AG10803 (cell line): ENCODE measurements around the gene INPP5D.

Source experiments
- DNase-seq: peaks from one replicate; pipeline ENCODE4 v3.0.0; 2010; ENCODE audit warnings: low read depth
- H3K4me3 ChIP-seq: 2 replicates; pipeline ENCODE4 v1.5.1; 2011; ENCODE audit warnings: mild to moderate bottlenecking, low read length, control low read depth
- TF ChIP-seq, protein P1 (sequence below): conservative IDR thresholded peaks from 2 replicates; pipeline ENCODE4 v1.5.1; 2011; ENCODE audit warnings: mild to moderate bottlenecking, low read length, control low read depth, inconsistent platforms

Gene INPP5D

DNA sequence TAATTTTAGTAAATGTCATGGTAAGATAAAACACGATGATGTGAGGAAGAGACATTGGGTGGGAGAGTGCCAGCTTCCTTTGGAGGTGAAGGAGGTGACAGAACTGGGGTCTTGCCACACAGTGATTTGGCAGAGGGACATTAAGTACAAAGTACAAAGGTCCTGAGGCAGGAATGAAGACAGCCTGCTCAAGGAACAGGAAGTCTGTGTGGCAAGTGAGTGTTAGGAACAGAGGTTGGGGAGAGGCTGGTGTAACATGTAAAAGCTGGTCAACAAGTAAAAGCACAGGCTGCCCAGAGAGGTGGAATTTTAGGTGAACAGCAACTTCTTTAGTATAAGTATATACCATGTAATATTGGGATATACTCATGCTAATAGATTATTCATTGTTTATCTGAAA, 73.1 kb downstream of the INPP5D start:
- no peak for DNase-seq
- no peak overlapping the region for H3K4me3 ChIP-seq
- TF ChIP-seq, protein P1, sequence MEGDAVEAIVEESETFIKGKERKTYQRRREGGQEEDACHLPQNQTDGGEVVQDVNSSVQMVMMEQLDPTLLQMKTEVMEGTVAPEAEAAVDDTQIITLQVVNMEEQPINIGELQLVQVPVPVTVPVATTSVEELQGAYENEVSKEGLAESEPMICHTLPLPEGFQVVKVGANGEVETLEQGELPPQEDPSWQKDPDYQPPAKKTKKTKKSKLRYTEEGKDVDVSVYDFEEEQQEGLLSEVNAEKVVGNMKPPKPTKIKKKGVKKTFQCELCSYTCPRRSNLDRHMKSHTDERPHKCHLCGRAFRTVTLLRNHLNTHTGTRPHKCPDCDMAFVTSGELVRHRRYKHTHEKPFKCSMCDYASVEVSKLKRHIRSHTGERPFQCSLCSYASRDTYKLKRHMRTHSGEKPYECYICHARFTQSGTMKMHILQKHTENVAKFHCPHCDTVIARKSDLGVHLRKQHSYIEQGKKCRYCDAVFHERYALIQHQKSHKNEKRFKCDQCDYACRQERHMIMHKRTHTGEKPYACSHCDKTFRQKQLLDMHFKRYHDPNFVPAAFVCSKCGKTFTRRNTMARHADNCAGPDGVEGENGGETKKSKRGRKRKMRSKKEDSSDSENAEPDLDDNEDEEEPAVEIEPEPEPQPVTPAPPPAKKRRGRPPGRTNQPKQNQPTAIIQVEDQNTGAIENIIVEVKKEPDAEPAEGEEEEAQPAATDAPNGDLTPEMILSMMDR: no peak

DNA sequence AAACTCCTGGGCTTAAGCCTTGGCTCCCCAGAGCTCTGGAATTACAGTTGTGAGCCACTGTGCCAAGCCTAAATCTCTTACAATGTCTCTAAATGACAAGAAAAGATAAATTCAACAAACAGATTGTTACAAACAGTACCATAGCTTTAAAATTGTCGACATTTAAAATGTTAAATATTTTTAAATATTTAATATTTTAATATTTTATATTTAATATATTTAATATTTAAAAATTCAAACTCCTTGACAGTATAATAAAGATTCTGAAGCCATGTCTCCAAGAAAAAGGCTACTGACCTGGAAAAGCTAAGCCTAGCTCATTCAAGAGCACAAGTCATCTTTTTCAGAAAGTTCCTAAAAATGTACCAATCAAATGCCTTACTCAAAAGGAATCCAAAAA, 75.3 kb downstream of the INPP5D start:
- TF ChIP-seq, protein P1: no peak
- no peak overlapping the region for H3K4me3 ChIP-seq
- DNase-seq: no peak

DNA sequence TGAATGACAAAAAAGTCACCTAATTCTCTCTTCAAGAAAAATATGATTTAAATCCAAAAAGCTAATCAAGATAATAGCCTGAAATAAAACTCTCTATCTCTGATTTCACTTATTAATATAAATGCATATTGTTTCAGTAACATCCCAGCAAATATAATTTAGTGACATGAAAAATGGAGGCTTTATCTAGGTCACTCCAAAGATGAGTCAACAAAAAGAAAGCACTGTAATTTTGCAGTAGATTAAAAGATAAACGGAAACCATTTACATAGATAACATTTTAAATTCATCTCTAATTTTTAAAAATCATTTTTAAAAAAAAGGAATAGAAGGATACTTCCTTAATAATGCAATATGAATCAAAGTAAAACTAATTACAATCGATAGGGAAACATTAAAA, 76.9 kb downstream of the INPP5D start:
- H3K4me3 ChIP-seq: no peak overlapping the region
- TF ChIP-seq, protein P1: no peak
- DNase-seq: no peak

DNA sequence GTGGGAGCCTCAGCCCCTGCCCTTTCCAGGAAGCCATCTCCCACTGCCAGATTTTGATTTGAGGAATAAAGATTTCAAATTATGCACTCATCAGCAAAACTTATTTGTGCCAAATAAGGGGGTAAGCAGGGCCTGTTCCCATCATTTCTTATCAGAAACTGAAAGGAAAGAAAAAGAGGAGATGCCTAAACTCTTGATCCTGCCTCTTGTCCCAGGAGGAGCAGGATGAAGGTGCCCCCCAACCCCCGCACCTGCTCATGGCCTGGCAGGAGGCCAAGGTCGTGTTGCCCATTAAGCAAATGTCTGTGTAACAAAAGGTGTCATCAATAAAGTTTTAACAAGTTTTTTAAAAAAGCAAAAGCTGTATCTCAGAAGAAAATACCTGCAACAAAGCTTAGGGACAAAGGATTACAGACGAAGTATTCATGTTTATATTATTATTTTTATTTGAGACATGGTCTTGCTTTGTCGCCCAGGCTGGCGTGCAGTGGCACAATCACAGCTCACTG, 80.0 kb downstream of the INPP5D start:
- no peak for DNase-seq
- H3K4me3 ChIP-seq: no peak overlapping the region
- TF ChIP-seq, protein P1: no peak

- TF ChIP-seq, protein P1: no peak
- DNase-seq: no peak
- no peak overlapping the region for H3K4me3 ChIP-seq
Measured at GRCh38 chr2:233140978-233141377, 80.8 kb downstream of the INPP5D start.

GRCh38 chr2:233141901-233142300, 81.8 kb downstream of the INPP5D start:
- no peak overlapping the region for H3K4me3 ChIP-seq
- TF ChIP-seq, protein P1: no peak
- no peak for DNase-seq

DNA sequence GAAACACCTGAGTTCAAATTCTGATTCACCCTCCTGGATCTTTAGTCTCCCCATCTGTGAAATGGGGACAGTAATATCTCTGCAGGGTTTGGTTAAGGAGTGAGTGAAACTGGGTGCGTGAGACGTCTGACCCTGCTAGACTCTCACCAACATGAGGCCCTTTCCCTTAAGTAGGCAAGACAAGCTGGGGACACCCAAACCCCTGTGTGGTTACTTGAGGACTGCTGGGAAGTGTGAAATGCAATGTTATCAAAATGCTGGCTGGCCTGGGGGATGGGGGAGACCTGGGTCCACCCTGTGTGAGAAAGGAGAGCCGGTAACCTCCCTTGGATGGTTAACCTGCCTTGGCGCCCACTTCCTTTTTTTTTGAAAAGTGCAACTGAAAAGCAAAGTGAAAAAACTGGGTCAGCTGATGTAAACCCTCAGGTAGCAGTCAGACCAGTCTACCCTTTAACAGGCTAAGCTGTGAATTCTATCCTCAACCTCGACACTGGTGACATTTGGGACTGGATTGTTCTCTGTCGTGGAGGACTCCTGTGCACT, 82.3 kb downstream of the INPP5D start:
- TF ChIP-seq, protein P1: no peak
- DNase-seq: no peak

More for the DNA sequence above, 82.3 kb downstream of the INPP5D start:
- H3K4me3 ChIP-seq: no peak overlapping the region
